Spleen (tissue), 11 donors: Measurements from ENCODE around the gene S100A7. TPM values are rescaled to one million over a fixed set of nuclear protein-coding genes. Genes with fewer than 3 reads are reported as not detected.

Experiments used
- DNase-seq: peaks from one replicate; pipeline ENCODE4 v3.0.0-alpha.2; 2020
- H3K27ac ChIP-seq, 8 donors: fragments of 200-600 bp; sonication (generic) in 7 of 8; 1 replicate in 4 of 8; 2 replicates in 4 of 8; pipeline versions ENCODE4 v1.5.0 to v1.8.0; 2016 to 2021; ENCODE audit warnings: inconsistent platforms in 4 of 8, mild to moderate bottlenecking in 4 of 8, moderate library complexity in 1 of 8
- H3K27me3 ChIP-seq, 7 donors: fragments of 200-600 bp; sonication (generic) in 6 of 7; replicated peaks in 1 of 7; 1 replicate in 4 of 7; 2 replicates in 3 of 7; pipeline versions ENCODE4 v1.5.0 to v1.8.0; 2016 to 2021; ENCODE audit warnings: inconsistent platforms in 3 of 7, mild to moderate bottlenecking in 1 of 7
- H3K36me3 ChIP-seq, 6 donors: fragments of 200-600 bp; sonication (generic) in 5 of 6; 1 replicate in 4 of 6; 2 replicates in 2 of 6; pipeline versions ENCODE4 v1.5.0 to v1.8.0; 2016 to 2021; ENCODE audit warnings: inconsistent platforms in 2 of 6
- H3K4me1 ChIP-seq, 6 donors: fragments of 200-600 bp; sonication (generic) in 5 of 6; 1 replicate in 3 of 6; 2 replicates in 3 of 6; pipeline versions ENCODE4 v1.5.0 to v1.8.0; 2016 to 2021; ENCODE audit warnings: inconsistent platforms in 3 of 6
- H3K4me3 ChIP-seq, 8 donors: fragments of 200-600 bp; sonication (generic) in 7 of 8; 1 replicate in 4 of 8; 2 replicates in 4 of 8; pipeline versions ENCODE4 v1.5.0 to v1.8.0; 2016 to 2021; ENCODE audit warnings: inconsistent platforms in 4 of 8, mild to moderate bottlenecking in 4 of 8, moderate library complexity in 2 of 8
- H3K9me3 ChIP-seq, 8 donors: fragments of 200-600 bp; sonication (generic) in 7 of 8; 1 replicate in 4 of 8; 2 replicates in 4 of 8; pipeline versions ENCODE4 v1.5.0 to v1.8.0; 2016 to 2021; ENCODE audit warnings: inconsistent platforms in 4 of 8
- CTCF ChIP-seq, 11 experiments: fragments of 200-600 bp in 7 of 11; fragments of 450-650 bp in 4 of 11; sonication (generic) in 4 of 11; IDR thresholded peaks in 8 of 11; conservative IDR thresholded peaks in 3 of 11; 1 replicate in 7 of 11; 2 replicates in 4 of 11; pipeline versions ENCODE4 v1.4.0 to v1.8.0; 2016 to 2021; ENCODE audit warnings: antibody characterized with exemption in 11 of 11, inconsistent platforms in 4 of 11, mild to moderate bottlenecking in 1 of 11
- POLR2A ChIP-seq, 3 donors: fragments of 450-650 bp; IDR thresholded peaks; one replicate each; pipeline ENCODE4 v1.5.1; 2017; ENCODE audit warnings: antibody characterized with exemption in 3 of 3, mild to moderate bottlenecking in 1 of 3
- POLR2AphosphoS5 ChIP-seq, 3 donors: sonication (generic); formaldehyde crosslinking; IDR thresholded peaks; one replicate each; pipeline ENCODE4 v1.5.1; 2017; ENCODE audit warnings: antibody characterized with exemption in 3 of 3
- WGBS, 5 donors: extraction: QIAGEN DNeasy Blood & Tissue Kit in 3 of 5; methylation state at CpG; one replicate each; pipeline versions ENCODE4 v1.1.5 to v1.1.7; 2013 to 2018; 5-methylcytosine and 5-hydroxymethylcytosine counted together
- intact Hi-C: fragments of 100-400 bp; cut with DNase I; formaldehyde crosslinking; loops from one replicate; pipeline ENCODE4 v1.15.0; 2023; ENCODE audit warnings: low total_unique reads
- polyA plus RNA-seq, 3 donors: library from polyadenylated mRNA; stranded (reverse); fragments of 200-250 nt; gene quantifications; one replicate each; pipeline ENCODE4 v1.2.1, GENCODE V29; 2013
- total RNA-seq, 7 donors: library from RNA; depleted of rRNA in 3 of 7; stranded (reverse); fragments of >200 nt in 3 of 7; fragmentation: NEBNext Ultra II Directional in 4 of 7; extraction: Animal tissue kit (Norgen Biotek cat#: 25700) in 4 of 7; gene quantifications; one replicate each; pipeline versions ENCODE4 v1.1.0 to v1.2.1, GENCODE V29; 2016 to 2021
- donor health status: healthy with polysubstance abuse.
- donor health status: DM: no; HTN: no; CAD: no; lungs with moderate emphysema.
- donor health status: DM: no; HTN: no; CAD: no.
- donor health status: Bipolar disorder and iron deficiency.
- donor health status: healthy.
- donor health status: DM: no; HTN: no; CAD: no.
- donor health status: DM: yes; HTN: yes; CAD: no.

S100A7 gene
- total and polyA plus RNA-seq, 10 donors = not detected

- no peaks in the 10 kb centered on the region for H3K36me3 ChIP-seq
- no peaks in the 10 kb centered on the region for H3K4me1 ChIP-seq
- no peak for DNase-seq
- peaks cover 0 to 5% (median 0%) of the 10 kb centered on the region in 7 donors for H3K27me3 ChIP-seq
- TF ChIP-seq POLR2A (IDR thresholded peaks at IDR 0.05) = no peak
- no peak for TF ChIP-seq POLR2AphosphoS5 (IDR thresholded peaks at IDR 0.05)
- TF ChIP-seq CTCF (IDR thresholded peaks at IDR 0.05 in 8 of 11, conservative IDR thresholded peaks at IDR 0.05 in 3 of 11) = no peak
- H3K4me3 ChIP-seq = no peak overlapping the region
- H3K27ac ChIP-seq = no peak overlapping the region
- 63 to 83% (median 76%) methylated on average over 3 of the region's 3 CpGs for WGBS, 5 donors
- intact Hi-C loops = no loop called here
- H3K9me3 ChIP-seq = no peaks in the 10 kb centered on the region
Observed at GRCh38 chr1:153503766-153504165, 43.3 kb upstream of the S100A7 start.

GRCh38 chr1:153498746-153499145, 38.3 kb upstream of the S100A7 start:
- no peak for DNase-seq
- Histone ChIP-seq H3K36me3 (no peaks in the 10 kb centered on the region), H3K4me3 (no peak overlapping the region), H3K4me1 (peaks cover 0 to 10% (median 5%) of the 10 kb centered on the region in 6 donors), H3K9me3 (no peaks in the 10 kb centered on the region), H3K27ac (no peak overlapping the region), H3K27me3 (peaks cover 0 to 17% (median 0%) of the 10 kb centered on the region in 7 donors)
- intact Hi-C loops = loop anchor here (5.0 kb wide), 1 partner anchor 146 kb away; no protein-coding TSS in a partner anchor
- WGBS, 5 donors = 0 to 14% (median 8%) methylated on average over 2 of the region's 2 CpGs
- TF ChIP-seq CTCF (IDR thresholded peaks at IDR 0.05 in 8 of 11, conservative IDR thresholded peaks at IDR 0.05 in 3 of 11) = no peak
- no peak for TF ChIP-seq POLR2AphosphoS5 (IDR thresholded peaks at IDR 0.05)
- no peak for TF ChIP-seq POLR2A (IDR thresholded peaks at IDR 0.05)

- H3K36me3 ChIP-seq = no peaks in the 10 kb centered on the region
- H3K9me3 ChIP-seq = no peaks in the 10 kb centered on the region
- H3K27me3 ChIP-seq = peaks cover 0 to 25% (median 0%) of the 10 kb centered on the region in 7 donors
- no peak overlapping the region for H3K27ac ChIP-seq
- intact Hi-C loops = loop anchor here (5.0 kb wide), 1 partner anchor 143 kb away; no protein-coding TSS in a partner anchor
- WGBS, 5 donors = 57 to 81% (median 65%) methylated on average over 3 to 6 of the region's 6 CpGs
- peaks cover 0 to 10% (median 5%) of the 10 kb centered on the region in 6 donors for H3K4me1 ChIP-seq
- no peak for DNase-seq
- H3K4me3 ChIP-seq = no peak overlapping the region
- TF ChIP-seq POLR2AphosphoS5 (IDR thresholded peaks at IDR 0.05) (no peak), CTCF (IDR thresholded peaks at IDR 0.05 in 8 of 11, conservative IDR thresholded peaks at IDR 0.05 in 3 of 11) (no peak), POLR2A (IDR thresholded peaks at IDR 0.05) (no peak)
Observed at GRCh38 chr1:153495536-153495935, 35.1 kb upstream of the S100A7 start.

- Histone ChIP-seq H3K27ac (no peak overlapping the region), H3K27me3 (peaks cover 0 to 25% (median 0%) of the 10 kb centered on the region in 7 donors), H3K4me3 (no peak overlapping the region), H3K36me3 (no peaks in the 10 kb centered on the region), H3K4me1 (peaks cover 0 to 10% (median 5%) of the 10 kb centered on the region in 6 donors), H3K9me3 (no peaks in the 10 kb centered on the region)
- intact Hi-C loops = loop anchor here (5.0 kb wide), 1 partner anchor 143 kb away; no protein-coding TSS in a partner anchor
- DNase-seq = peak; percentile 92
- TF ChIP-seq POLR2A (IDR thresholded peaks at IDR 0.05) (no peak), CTCF (IDR thresholded peaks at IDR 0.05 in 8 of 11, conservative IDR thresholded peaks at IDR 0.05 in 3 of 11) (peak; percentile 71 to 96 (median 88)), POLR2AphosphoS5 (IDR thresholded peaks at IDR 0.05) (no peak)
- 30 to 46% (median 41%) methylated on average over 5 to 6 of the region's 6 CpGs for WGBS, 5 donors
Observed at GRCh38 chr1:153494976-153495535, 34.6 kb upstream of the S100A7 start.
